BE2C (cell line): ENCODE measurements around the gene PDLIM7.

Source experiments
- DNase-seq: peaks from one replicate; pipeline ENCODE4 v3.0.0-alpha.2; 2020
- H3K27me3 ChIP-seq: fragments of 250-450 bp; sonication (Bioruptor Pico); 2 replicates; pipeline ENCODE4 v1.5.1; 2020; ENCODE audit warnings: mild to moderate bottlenecking
- H3K36me3 ChIP-seq: fragments of 250-450 bp; sonication (Bioruptor Pico); 2 replicates; pipeline ENCODE4 v1.5.1; 2020; ENCODE audit warnings: mild to moderate bottlenecking
- H3K4me1 ChIP-seq: fragments of 250-450 bp; sonication (Bioruptor Pico); 2 replicates; pipeline ENCODE4 v1.5.1; 2020
- H3K4me3 ChIP-seq: 2 replicates; pipeline ENCODE4 v1.5.1; 2011; ENCODE audit warnings: low read depth, low read length
- H3K9me3 ChIP-seq: fragments of 250-450 bp; sonication (Bioruptor Pico); 2 replicates; pipeline ENCODE4 v1.5.1; 2020
- CTCF ChIP-seq: IDR thresholded peaks from 2 replicates; pipeline ENCODE4 v1.5.1; 2012; ENCODE audit warnings: mild to moderate bottlenecking, low read depth, low read length

Gene PDLIM7

GRCh38 chr5:177445052-177445916, 52.1 kb downstream of the PDLIM7 start:
- no peak for TF ChIP-seq CTCF
- Histone ChIP-seq H3K36me3 (peaks cover 13% of the 10 kb centered on the region), H3K4me1 (peaks cover 21% of the 10 kb centered on the region), H3K9me3 (no peaks in the 10 kb centered on the region), H3K27me3 (no peaks in the 10 kb centered on the region), H3K4me3 (peak overlapping the region; percentile 66)
- DNase-seq: no peak

GRCh38 chr5:177444106-177445051, 53.0 kb downstream of the PDLIM7 start:
- Histone ChIP-seq H3K36me3 (peaks cover 16% of the 10 kb centered on the region), H3K4me3 (no peak overlapping the region), H3K4me1 (peaks cover 23% of the 10 kb centered on the region), H3K27me3 (no peaks in the 10 kb centered on the region), H3K9me3 (no peaks in the 10 kb centered on the region)
- no peak for TF ChIP-seq CTCF
- no peak for DNase-seq

GRCh38 chr5:177443144-177443983, 54.0 kb downstream of the PDLIM7 start:
- no peak for TF ChIP-seq CTCF
- no peak overlapping the region for H3K4me3 ChIP-seq
- H3K36me3 ChIP-seq: peaks cover 24% of the 10 kb centered on the region
- no peaks in the 10 kb centered on the region for H3K27me3 ChIP-seq
- DNase-seq: peak; percentile 6
- peaks cover 12% of the 10 kb centered on the region for H3K4me1 ChIP-seq
- H3K9me3 ChIP-seq: no peaks in the 10 kb centered on the region

- Histone ChIP-seq H3K4me3 (no peak overlapping the region), H3K4me1 (peaks cover 5% of the 10 kb centered on the region; the same call in 1 of the 2 replicates), H3K36me3 (peaks cover 32% of the 10 kb centered on the region), H3K27me3 (no peaks in the 10 kb centered on the region), H3K9me3 (no peaks in the 10 kb centered on the region)
- DNase-seq: peak; percentile 24
- TF ChIP-seq CTCF: no peak
Measured at GRCh38 chr5:177442066-177442826, 55.2 kb downstream of the PDLIM7 start.
